GM12874 (cell line): ENCODE data around the gene LTBP2.

Experiments used
- TF ChIP-seq, protein P1 (sequence below): IDR thresholded peaks from 2 replicates; pipeline ENCODE4 v1.5.1; 2011; ENCODE audit warnings: low read depth, mild to moderate bottlenecking, control low read depth, low read length, moderate library complexity; ENCODE audit not compliant: insufficient read depth

LTBP2 gene

DNA sequence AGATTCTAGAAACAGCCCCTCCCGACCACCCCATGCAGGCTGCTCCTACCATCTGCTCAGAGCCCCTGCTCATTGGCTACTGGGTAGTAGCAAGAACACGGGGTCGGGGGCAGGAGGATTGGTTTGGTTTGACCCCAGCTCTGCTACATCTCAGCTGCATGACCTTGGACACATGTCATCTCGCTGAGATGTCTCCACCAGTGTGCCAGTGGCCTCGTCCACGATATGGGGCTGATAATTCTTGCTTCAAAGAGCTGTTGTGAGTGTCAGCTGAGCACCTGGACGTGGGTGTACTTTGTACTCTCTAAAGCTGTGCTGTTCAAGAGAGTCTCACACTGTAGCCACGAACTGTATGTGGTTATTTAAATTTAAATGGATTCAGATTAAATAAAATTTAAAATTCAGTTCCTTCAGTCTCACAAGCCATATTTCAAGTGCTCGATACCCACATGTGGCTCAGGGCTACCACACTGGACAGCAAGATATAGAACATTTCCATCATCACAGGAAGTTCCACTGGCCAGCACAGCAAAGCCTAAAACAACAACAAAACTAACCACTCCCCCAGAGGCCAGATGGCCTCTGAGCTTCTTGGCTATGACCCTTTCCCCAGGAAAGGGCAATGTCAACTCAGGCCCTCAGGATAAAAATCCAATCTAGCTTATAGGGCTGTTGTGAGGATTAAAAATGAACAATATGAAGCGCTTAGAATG is 18.6 kb downstream of the LTBP2 start:
- TF ChIP-seq, protein P1, sequence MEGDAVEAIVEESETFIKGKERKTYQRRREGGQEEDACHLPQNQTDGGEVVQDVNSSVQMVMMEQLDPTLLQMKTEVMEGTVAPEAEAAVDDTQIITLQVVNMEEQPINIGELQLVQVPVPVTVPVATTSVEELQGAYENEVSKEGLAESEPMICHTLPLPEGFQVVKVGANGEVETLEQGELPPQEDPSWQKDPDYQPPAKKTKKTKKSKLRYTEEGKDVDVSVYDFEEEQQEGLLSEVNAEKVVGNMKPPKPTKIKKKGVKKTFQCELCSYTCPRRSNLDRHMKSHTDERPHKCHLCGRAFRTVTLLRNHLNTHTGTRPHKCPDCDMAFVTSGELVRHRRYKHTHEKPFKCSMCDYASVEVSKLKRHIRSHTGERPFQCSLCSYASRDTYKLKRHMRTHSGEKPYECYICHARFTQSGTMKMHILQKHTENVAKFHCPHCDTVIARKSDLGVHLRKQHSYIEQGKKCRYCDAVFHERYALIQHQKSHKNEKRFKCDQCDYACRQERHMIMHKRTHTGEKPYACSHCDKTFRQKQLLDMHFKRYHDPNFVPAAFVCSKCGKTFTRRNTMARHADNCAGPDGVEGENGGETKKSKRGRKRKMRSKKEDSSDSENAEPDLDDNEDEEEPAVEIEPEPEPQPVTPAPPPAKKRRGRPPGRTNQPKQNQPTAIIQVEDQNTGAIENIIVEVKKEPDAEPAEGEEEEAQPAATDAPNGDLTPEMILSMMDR: no peak

DNA sequence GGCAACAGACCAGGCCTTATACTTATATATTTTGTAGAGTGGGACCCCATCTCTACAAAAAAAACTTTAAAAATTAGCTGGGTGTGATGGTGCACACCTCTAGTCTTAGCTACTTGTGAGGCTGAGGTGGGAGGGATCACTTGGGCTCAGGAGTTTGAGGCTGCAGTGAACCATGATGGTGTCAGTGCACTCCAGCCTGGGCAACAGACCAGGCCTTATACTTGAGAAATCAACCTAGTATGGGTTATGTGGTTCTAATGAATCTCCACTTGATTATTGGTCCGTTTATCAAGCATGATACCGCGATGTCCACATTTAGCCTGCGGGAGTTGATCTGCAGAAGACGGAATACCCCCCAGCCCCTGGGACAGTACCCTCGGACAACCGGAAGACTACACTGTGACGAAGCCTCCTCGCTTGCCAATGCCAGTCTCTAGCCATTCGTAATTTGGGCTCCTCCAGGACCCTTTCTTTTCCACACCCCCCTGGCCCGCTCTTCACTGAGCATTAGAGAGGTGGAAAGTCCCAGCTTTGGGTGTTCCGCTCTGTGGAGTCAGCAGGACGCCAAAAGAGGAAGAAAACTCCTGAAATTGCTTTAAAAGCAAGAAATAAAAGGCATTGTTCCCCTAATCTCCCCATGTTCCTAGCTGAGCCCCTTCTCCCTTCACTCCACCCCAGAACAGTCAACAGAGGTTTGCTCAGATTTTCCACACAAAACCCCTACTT is 19.4 kb downstream of the LTBP2 start:
- TF ChIP-seq, protein P1: no peak

DNA sequence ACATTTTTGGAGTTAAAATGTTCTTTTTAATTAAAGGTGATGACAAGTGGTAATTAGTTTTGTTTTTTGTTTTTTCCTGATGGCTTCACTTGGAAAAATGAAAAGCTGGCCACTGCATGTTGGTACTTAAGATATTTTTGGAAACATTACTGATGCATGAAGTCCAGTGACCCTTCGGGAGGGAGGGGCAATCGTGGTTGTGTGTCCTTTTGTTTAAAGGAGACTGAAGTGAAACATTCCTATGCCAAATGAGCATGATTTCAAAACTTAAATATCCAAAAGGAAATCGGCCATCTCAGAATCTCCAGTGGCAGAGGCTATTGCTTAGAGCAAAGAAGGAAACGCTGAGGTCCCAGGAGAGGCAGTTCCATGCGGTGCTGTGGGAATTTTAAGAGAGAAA is 20.1 kb downstream of the LTBP2 start:
- TF ChIP-seq, protein P1: no peak

DNA sequence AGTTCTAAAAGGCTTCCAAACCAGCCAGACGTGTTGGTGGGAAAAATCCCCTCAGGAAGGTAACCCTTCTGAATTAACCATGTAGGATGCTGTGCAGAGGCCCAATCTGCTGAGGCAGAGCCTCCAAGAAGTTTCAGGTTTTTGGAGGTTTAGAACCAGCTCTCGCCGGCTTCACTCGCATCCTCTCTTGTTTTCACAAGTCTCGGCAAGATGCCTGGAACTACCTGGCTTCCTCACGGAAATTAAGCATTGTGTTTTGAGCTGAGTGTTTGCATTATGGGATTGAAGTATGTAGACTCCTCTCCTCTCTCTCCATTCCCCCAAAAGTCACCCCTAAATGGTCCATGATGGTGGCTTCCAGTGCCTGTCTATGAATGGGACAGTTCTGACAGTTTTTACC is 20.6 kb downstream of the LTBP2 start:
- TF ChIP-seq, protein P1: no peak

DNA sequence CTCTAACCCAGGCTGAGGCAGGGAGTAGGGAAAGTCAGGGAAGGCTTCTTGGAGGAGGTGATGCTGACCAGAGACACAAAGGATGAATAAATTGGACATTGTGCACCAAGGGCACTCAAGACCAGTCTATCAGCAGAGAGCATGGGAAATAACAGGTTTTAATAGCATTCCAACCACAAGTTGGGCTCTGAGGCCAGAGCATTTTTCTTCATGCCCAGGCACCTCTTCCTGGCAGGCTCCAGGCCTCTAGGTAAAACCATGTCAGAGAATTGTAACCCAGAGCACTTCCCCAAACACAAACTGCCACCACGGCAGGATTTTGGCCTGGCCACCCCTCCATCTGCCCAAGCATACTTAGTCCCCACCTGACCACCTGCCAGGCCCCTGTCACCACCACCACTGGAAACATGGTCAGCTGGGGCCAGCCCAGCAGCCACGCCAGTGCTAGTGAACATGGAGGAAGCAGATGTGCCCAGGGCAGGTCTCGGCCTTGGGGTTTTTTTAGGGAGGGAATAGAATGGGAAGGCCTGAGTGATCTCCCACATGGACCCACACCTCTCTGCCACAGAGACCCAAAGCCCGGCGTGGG is 22.7 kb downstream of the LTBP2 start:
- TF ChIP-seq, protein P1: no peak

DNA sequence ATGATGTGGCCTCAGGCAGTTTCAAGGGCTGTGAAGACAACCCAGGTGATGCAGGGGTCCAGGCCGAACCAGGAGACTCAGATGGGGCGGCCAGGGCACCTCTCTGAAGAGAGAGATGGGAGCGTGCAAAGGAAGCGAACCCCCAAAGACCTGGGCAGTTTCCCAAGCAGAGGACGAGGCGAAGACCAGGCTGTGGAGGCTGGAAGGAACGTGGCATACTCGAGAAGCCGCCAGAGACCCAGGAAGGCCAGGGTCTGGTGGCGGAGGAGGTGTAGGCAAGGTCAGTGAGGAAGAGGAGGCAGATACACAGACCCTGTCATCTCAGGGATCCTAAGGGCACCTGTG is 24.7 kb downstream of the LTBP2 start:
- TF ChIP-seq, protein P1: no peak

DNA sequence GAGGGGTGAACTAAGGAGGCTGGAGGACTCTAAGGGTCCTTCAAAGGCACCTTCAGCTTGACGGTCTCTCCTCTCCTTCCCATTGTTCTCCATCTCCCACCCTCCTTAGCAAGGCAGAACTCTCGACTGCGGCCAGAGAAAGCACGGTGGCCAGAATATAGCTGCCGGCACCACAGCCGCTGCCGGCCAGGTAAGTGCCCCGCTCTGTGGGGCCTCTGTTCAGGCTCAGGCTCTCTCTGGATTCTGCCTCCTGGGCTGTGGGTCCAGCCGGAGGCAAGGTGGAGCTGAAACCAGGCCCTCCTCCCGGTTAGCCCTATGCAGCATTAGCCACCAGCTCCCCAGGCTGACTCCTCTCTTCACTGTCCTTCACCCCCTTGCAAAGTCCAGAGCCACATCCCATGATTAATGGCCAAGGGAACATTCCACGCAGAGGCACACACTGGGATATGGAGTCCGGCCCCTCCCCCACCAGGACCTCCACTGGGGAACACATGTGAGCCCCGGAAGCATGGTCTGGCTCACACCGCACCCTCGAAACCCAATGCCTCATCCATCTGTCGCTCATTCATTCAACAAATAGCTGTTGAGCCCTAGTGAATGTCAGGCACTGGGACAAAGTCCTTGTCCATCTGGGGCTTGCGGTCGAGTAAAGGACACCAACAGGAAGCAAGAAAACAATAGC is 25.2 kb downstream of the LTBP2 start:
- TF ChIP-seq, protein P1: no peak
